H1 (cell line): Measurements from ENCODE around the gene SLC19A1. TPM values are rescaled to one million over a fixed set of nuclear protein-coding genes. Genes with fewer than 3 reads are reported as not detected.

Experiments used
- CTCF ChIA-PET: fragments of 300-600 bp; sonication (Branson Sonifier 250); formaldehyde crosslinking; loops from one replicate; lab custom pipeline; 2021; ENCODE audit not compliant: partially characterized antibody; lab: Charles Lee
- POLR2A ChIA-PET: fragments of 300-600 bp; sonication (Branson Sonifier 250); formaldehyde crosslinking; loops from one replicate; lab custom pipeline; 2021; ENCODE audit warnings: inconsistent platforms; ENCODE audit not compliant: partially characterized antibody; lab: Charles Lee
- DNase-seq, 2 experiments: peaks; one replicate each; pipeline versions ENCODE4 v3.0.0 to v3.0.0-alpha.2; 2010 to 2022; ENCODE audit warnings: low spot score in 2 of 2, low read depth in 1 of 2, mixed read lengths in 1 of 2
- FAIRE-seq: peaks from 2 replicates; lab custom pipeline; 2011; peaks lifted over from hg19 to GRCh38; lab: Jason Lieb, UNC
- H2AFZ ChIP-seq: 2 replicates; pipeline ENCODE4 v1.8.1; 2012; ENCODE audit warnings: low read length, inconsistent platforms
- H2AK5ac ChIP-seq: 2 replicates; pipeline ENCODE4 v1.6.1; 2013; ENCODE audit warnings: low read depth, low read length
- H2BK120ac ChIP-seq: replicated peaks from 2 replicates; pipeline ENCODE3; 2013; ENCODE audit warnings: low read depth, low read length, inconsistent platforms
- H2BK12ac ChIP-seq: 2 replicates; pipeline ENCODE4 v1.6.1; 2013; ENCODE audit warnings: low read depth, low read length
- H2BK15ac ChIP-seq: 2 replicates; pipeline ENCODE4 v1.6.1; 2013; ENCODE audit warnings: low read length
- H2BK20ac ChIP-seq: 2 replicates; pipeline ENCODE4 v1.6.1; 2013; ENCODE audit warnings: low read length
- H2BK5ac ChIP-seq: 2 replicates; pipeline ENCODE4 v1.6.1; 2013; ENCODE audit warnings: low read depth, low read length
- H3K14ac ChIP-seq: 2 replicates; pipeline ENCODE4 v1.6.1; 2013; ENCODE audit warnings: inconsistent platforms; ENCODE audit not compliant: insufficient read length
- H3K18ac ChIP-seq: 2 replicates; pipeline ENCODE4 v1.6.1; 2013; ENCODE audit warnings: low read length; ENCODE audit errors: extremely low read depth
- H3K23ac ChIP-seq: 2 replicates; pipeline ENCODE4 v1.6.1; 2013; ENCODE audit warnings: inconsistent platforms; ENCODE audit not compliant: insufficient read length
- H3K23me2 ChIP-seq: 2 replicates; pipeline ENCODE4 v1.6.1; 2013; ENCODE audit warnings: low read depth, low read length
- H3K27ac ChIP-seq: 2 replicates; pipeline ENCODE4 v1.6.1; 2011; ENCODE audit warnings: low read depth, low read length, inconsistent platforms
- H3K27me3 ChIP-seq, 4 experiments: replicated peaks in 1 of 4; 1 replicate in 1 of 4; 2 replicates in 3 of 4; pipeline versions ENCODE4 v1.6.1 to v1.8.1; 2011 to 2013; ENCODE audit warnings: low read length in 3 of 4, mild to moderate bottlenecking in 3 of 4, inconsistent platforms in 2 of 4, mixed read lengths in 2 of 4, moderate library complexity in 1 of 4; ENCODE audit not compliant: control insufficient read depth in 3 of 4, insufficient read depth in 3 of 4; ENCODE audit errors: extremely low read depth in 1 of 4
- H3K36me3 ChIP-seq, 4 experiments: 2 replicates each; pipeline versions ENCODE4 v1.6.1 to v1.8.1; 2011 to 2013; ENCODE audit warnings: mild to moderate bottlenecking in 4 of 4, low read length in 3 of 4, moderate library complexity in 2 of 4, control low read depth in 1 of 4, inconsistent platforms in 1 of 4; ENCODE audit not compliant: insufficient read depth in 4 of 4, control insufficient read depth in 2 of 4
- H3K4ac ChIP-seq: replicated peaks from 2 replicates; pipeline ENCODE3; 2013; ENCODE audit warnings: low read length, low read depth, mixed read lengths, inconsistent platforms; ENCODE audit not compliant: insufficient read length
- H3K4me1 ChIP-seq, 4 experiments: replicated peaks in 1 of 4; 1 replicate in 1 of 4; 2 replicates in 3 of 4; pipeline versions ENCODE4 v1.6.1 to v1.8.1; 2011 to 2013; ENCODE audit warnings: low read length in 3 of 4, inconsistent platforms in 2 of 4, mixed read lengths in 1 of 4; ENCODE audit not compliant: insufficient read depth in 4 of 4, control insufficient read depth in 3 of 4
- H3K4me2 ChIP-seq, 2 experiments: 2 replicates each; pipeline versions ENCODE4 v1.6.1 to v1.8.1; 2011 to 2013; ENCODE audit warnings: low read depth in 2 of 2, low read length in 2 of 2, control low read depth in 1 of 2, inconsistent platforms in 1 of 2, mild to moderate bottlenecking in 1 of 2; ENCODE audit not compliant: insufficient read depth in 1 of 2
- H3K4me3 ChIP-seq, 4 experiments: fragments of 200-600, 300-600 bp in 1 of 4; sonication (generic), shearing (Covaris generic), sonication (Bioruptor Twin) in 1 of 4; 2 replicates each; pipeline versions ENCODE4 v1.5.1 to v1.8.1; 2011 to 2016; ENCODE audit warnings: low read length in 4 of 4, low read depth in 3 of 4, control low read depth in 2 of 4, inconsistent platforms in 2 of 4, mild to moderate bottlenecking in 2 of 4, mixed read lengths in 1 of 4, moderate library complexity in 1 of 4; ENCODE audit not compliant: insufficient read depth in 2 of 4; ENCODE audit errors: extremely low read depth in 1 of 4
- H3K56ac ChIP-seq: replicated peaks from 2 replicates; pipeline ENCODE3; 2013; ENCODE audit warnings: low read depth, mild to moderate bottlenecking, mixed read lengths, low read length, inconsistent platforms; ENCODE audit not compliant: insufficient read length
- H3K79me1 ChIP-seq: 2 replicates; pipeline ENCODE4 v1.6.1; 2013; ENCODE audit warnings: low read depth, low read length, control low read depth
- H3K79me2 ChIP-seq, 2 experiments: 2 replicates each; pipeline versions ENCODE4 v1.6.1 to v1.8.1; 2012 to 2013; ENCODE audit warnings: low read length in 2 of 2, mild to moderate bottlenecking in 2 of 2, inconsistent platforms in 1 of 2; ENCODE audit not compliant: insufficient read depth in 2 of 2, control insufficient read depth in 1 of 2
- H3K9ac ChIP-seq, 4 experiments: replicated peaks in 1 of 4; 1 replicate in 1 of 4; 2 replicates in 3 of 4; pipeline versions ENCODE4 v1.6.1 to v1.8.1; 2011 to 2013; ENCODE audit warnings: low read depth in 3 of 4, low read length in 3 of 4, control low read depth in 2 of 4, mild to moderate bottlenecking in 2 of 4, moderate library complexity in 2 of 4, inconsistent platforms in 1 of 4; ENCODE audit errors: extremely low read depth in 1 of 4
- H3K9me3 ChIP-seq, 2 experiments: 2 replicates each; pipeline versions ENCODE4 v1.6.1 to v1.8.1; 2012 to 2013; ENCODE audit warnings: mild to moderate bottlenecking in 2 of 2, moderate library complexity in 2 of 2, control low read depth in 1 of 2, inconsistent platforms in 1 of 2, low read depth in 1 of 2, low read length in 1 of 2, mixed read lengths in 1 of 2; ENCODE audit not compliant: insufficient read depth in 2 of 2
- H4K20me1 ChIP-seq, 2 experiments: replicated peaks in 1 of 2; 2 replicates each; pipeline versions ENCODE3 to v1.8.1; 2011 to 2013; ENCODE audit warnings: inconsistent platforms in 2 of 2, low read length in 2 of 2, mild to moderate bottlenecking in 1 of 2; ENCODE audit not compliant: insufficient read depth in 2 of 2, control insufficient read depth in 1 of 2
- H4K5ac ChIP-seq: 2 replicates; pipeline ENCODE4 v1.6.1; 2013; ENCODE audit warnings: low read length, low read depth, mixed read lengths, inconsistent platforms; ENCODE audit not compliant: insufficient read length
- H4K8ac ChIP-seq: 2 replicates; pipeline ENCODE4 v1.8.0; 2013; ENCODE audit warnings: mild to moderate bottlenecking, moderate library complexity, low read length, inconsistent platforms; ENCODE audit not compliant: insufficient read depth; ENCODE audit errors: extremely low read depth
- H4K91ac ChIP-seq: replicated peaks from 2 replicates; pipeline ENCODE3; 2013; ENCODE audit warnings: low read length, mixed read lengths, inconsistent platforms; ENCODE audit not compliant: insufficient read length
- BACH1 ChIP-seq: IDR thresholded peaks from 2 replicates; pipeline ENCODE4 v1.6.1; 2012; ENCODE audit warnings: low read length, improper control_type of control experiment
- CHD1 ChIP-seq: IDR thresholded peaks from 2 replicates; pipeline ENCODE4 v1.6.1; 2012; ENCODE audit warnings: low read depth, low read length, improper control_type of control experiment
- E2F6 ChIP-seq: IDR thresholded peaks from 2 replicates; pipeline ENCODE4 v1.6.1; 2012; ENCODE audit warnings: inconsistent platforms
- EZH2 ChIP-seq: fragments of 200-600 bp; sonication (generic); IDR thresholded peaks from 2 replicates; pipeline ENCODE4 v1.7.1; 2012; ENCODE audit warnings: low read depth, mild to moderate bottlenecking, moderate library complexity, low read length, inconsistent platforms; ENCODE audit not compliant: severe bottlenecking
- FOSL1 ChIP-seq: IDR thresholded peaks from 2 replicates; pipeline ENCODE4 v1.6.1; 2011; ENCODE audit warnings: mild to moderate bottlenecking, low read depth, low read length, moderate library complexity; ENCODE audit not compliant: insufficient read depth
- POLR2A ChIP-seq, 2 experiments: IDR thresholded peaks; 1 replicate in 1 of 2; 2 replicates in 1 of 2; pipeline ENCODE4 v1.6.1; 2011; ENCODE audit warnings: low read depth in 2 of 2, low read length in 2 of 2, mild to moderate bottlenecking in 2 of 2; ENCODE audit errors: control extremely low read depth in 1 of 2
- YY1 ChIP-seq: IDR thresholded peaks from 2 replicates; pipeline ENCODE4 v1.6.1; 2011; ENCODE audit warnings: low read depth, mild to moderate bottlenecking, low read length
- WGBS, 2 experiments: shearing (Covaris generic) in 1 of 2; methylation state at CpG; one replicate each; pipeline versions ENCODE4 v1.1.6 to v1.1.7; 2013 to 2015; ENCODE audit warnings: low lambda C conversion rate in 2 of 2, mixed read lengths in 2 of 2, inconsistent platforms in 1 of 2, low coverage in 1 of 2, missing lambda C conversion rate in 1 of 2; ENCODE audit not compliant: insufficient replicate concordance in 2 of 2, insufficient coverage in 1 of 2, insufficient read length in 1 of 2; ENCODE audit errors: extremely low coverage in 1 of 2, missing lambda C conversion rate in 1 of 2; 5-methylcytosine and 5-hydroxymethylcytosine counted together
- polyA plus RNA-seq, 7 experiments: library from polyadenylated mRNA; depleted of rRNA in 3 of 7; stranded (reverse) in 5 of 7; unstranded in 2 of 7; fragments of >200 nt in 5 of 7; fragments of 200-250 nt in 2 of 7; gene quantifications; 1 replicate in 5 of 7; 2 replicates in 1 of 7; 4 replicates in 1 of 7; pipeline versions ENCODE4 v1.2.1 to v1.2.3, GENCODE V29; 2011 to 2013; ENCODE audit warnings: missing spikeins in 2 of 7, mixed read lengths in 2 of 7
- total RNA-seq: library from RNA; stranded (reverse); fragmentation: NEBNext Ultra II Directional; extraction: Animal tissue kit (Norgen Biotek cat#: 25700); gene quantifications from 2 replicates; pipeline ENCODE4 v1.2.1, GENCODE V29; 2021
- TF ChIP-seq, protein P1 (sequence below), 3 experiments: IDR thresholded peaks; 1 replicate in 2 of 3; 2 replicates in 1 of 3; pipeline versions ENCODE4 v1.5.1 to v1.6.1; 2011; ENCODE audit warnings: low read length in 3 of 3, mild to moderate bottlenecking in 3 of 3, inconsistent platforms in 2 of 3, low read depth in 1 of 3, moderate library complexity in 1 of 3; ENCODE audit not compliant: insufficient read depth in 1 of 3; ENCODE audit errors: control extremely low read depth in 1 of 3
- TF ChIP-seq, protein P2 (sequence below): IDR thresholded peaks from 2 replicates; pipeline ENCODE4 v1.6.1; 2012; ENCODE audit warnings: inconsistent platforms

SLC19A1 gene
- total and polyA plus RNA-seq, 2 of the 8 experiments (the other 6 are each of a cell fraction or from before 2014, with no cell fraction given) = 31.6 to 43.8 TPM

DNA sequence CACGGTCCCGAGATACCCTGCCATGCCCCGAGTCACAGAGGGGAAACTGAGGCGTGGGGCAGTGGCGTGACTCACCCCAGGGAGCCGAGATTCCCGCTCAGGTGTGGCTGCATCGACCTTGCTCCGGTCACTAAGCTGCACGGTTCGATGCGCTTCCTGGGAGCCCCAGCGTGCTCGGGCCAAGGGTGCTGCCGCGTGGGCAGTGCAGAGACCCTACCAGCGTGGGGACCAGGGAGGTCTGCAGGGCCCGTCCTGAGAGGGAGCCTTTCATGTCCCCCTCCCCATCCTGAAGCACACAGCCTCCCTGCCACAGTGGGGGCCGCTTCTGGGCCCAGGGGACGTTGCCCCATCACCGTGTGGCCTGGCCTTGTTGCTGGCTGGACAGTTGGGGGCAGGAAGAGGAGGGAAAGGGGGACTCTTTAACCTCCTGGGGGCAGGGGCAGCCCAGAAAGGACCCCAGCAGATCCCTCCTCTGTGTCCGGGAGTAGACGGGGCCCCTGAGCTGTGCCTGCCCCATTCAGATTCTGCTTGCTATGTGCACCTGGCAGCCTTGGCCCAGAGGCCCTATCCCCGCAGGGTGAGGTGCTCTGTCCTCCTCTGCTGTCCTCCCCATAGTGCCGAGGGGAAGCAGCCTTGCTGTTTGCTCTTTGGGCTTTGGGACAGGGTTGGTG is 84.9 kb downstream of the SLC19A1 start:
- H3K56ac ChIP-seq = no peak overlapping the region
- H2BK12ac ChIP-seq = no peak overlapping the region
- peaks cover 4% of the 10 kb centered on the region; the same call in 1 of the 2 replicates for H3K23me2 ChIP-seq
- H3K9me3 ChIP-seq = peaks cover 0 to 7% of the 10 kb centered on the region in 2 experiments; a peak in 2 of 4 replicates
- H3K36me3 ChIP-seq = peaks cover 0 to 17% (median 2%) of the 10 kb centered on the region in 4 experiments; a peak in 5 of 8 replicates
- peaks cover 13% of the 10 kb centered on the region for H3K79me1 ChIP-seq
- H4K5ac ChIP-seq = no peak overlapping the region
- H2BK15ac ChIP-seq = no peak overlapping the region
- H3K4me1 ChIP-seq = no peaks in the 10 kb centered on the region
- ChIA-PET CTCF (interaction anchor here (1.1 to 1.4 kb wide), 4 partner anchors 15 to 101 kb away, joined by 3 to 6 read pairs (median 4); no protein-coding TSS in a partner anchor), POLR2A (interaction anchor here (0.5 to 1.1 kb wide), 4 partner anchors 17 to 155 kb away, joined by 3 to 4 read pairs (median 3); no protein-coding TSS in a partner anchor)
- no peak overlapping the region for H3K4me3 ChIP-seq
- no peak overlapping the region for H3K4me2 ChIP-seq
- H3K79me2 ChIP-seq = peaks cover 11 to 75% of the 10 kb centered on the region in 2 experiments
- no peak overlapping the region for H2BK120ac ChIP-seq
- no peak for FAIRE-seq
- 85% methylated on average over 25 of the region's 25 CpGs; no CpG with 5 or more reads in 1 of the 2 experiments for WGBS, 2 experiments
- H2AK5ac ChIP-seq = no peak overlapping the region
- no peak overlapping the region for H3K4ac ChIP-seq
- no peak overlapping the region for H4K8ac ChIP-seq
- no peak overlapping the region for H3K23ac ChIP-seq
- H3K18ac ChIP-seq = no peak overlapping the region
- no peak for DNase-seq
- no peak overlapping the region for H3K9ac ChIP-seq
- no peak overlapping the region for H2AFZ ChIP-seq
- 0 out of 2 replicates have a peak overlapping the region, but pooled peaks have one; percentile 21 for H2BK5ac ChIP-seq
- no peak overlapping the region for H2BK20ac ChIP-seq
- peaks cover 19 to 38% of the 10 kb centered on the region in 2 experiments for H4K20me1 ChIP-seq
- no peak overlapping the region for H3K14ac ChIP-seq
- H4K91ac ChIP-seq = no peak overlapping the region
- H3K27me3 ChIP-seq = no peaks in the 10 kb centered on the region
- H3K27ac ChIP-seq = no peak overlapping the region; the same call in 1 of the 2 replicates
- TF ChIP-seq YY1 (no peak), POLR2A (IDR thresholded peaks at IDR 0.05; ENCODE audit: control extremely low read depth in 1 of 2, low read depth in 2 of 2, low read length in 2 of 2) (no peak), BACH1 (no peak), E2F6 (no peak), EZH2 (no peak), FOSL1 (no peak), CHD1 (no peak)
- TF ChIP-seq, protein P1, sequence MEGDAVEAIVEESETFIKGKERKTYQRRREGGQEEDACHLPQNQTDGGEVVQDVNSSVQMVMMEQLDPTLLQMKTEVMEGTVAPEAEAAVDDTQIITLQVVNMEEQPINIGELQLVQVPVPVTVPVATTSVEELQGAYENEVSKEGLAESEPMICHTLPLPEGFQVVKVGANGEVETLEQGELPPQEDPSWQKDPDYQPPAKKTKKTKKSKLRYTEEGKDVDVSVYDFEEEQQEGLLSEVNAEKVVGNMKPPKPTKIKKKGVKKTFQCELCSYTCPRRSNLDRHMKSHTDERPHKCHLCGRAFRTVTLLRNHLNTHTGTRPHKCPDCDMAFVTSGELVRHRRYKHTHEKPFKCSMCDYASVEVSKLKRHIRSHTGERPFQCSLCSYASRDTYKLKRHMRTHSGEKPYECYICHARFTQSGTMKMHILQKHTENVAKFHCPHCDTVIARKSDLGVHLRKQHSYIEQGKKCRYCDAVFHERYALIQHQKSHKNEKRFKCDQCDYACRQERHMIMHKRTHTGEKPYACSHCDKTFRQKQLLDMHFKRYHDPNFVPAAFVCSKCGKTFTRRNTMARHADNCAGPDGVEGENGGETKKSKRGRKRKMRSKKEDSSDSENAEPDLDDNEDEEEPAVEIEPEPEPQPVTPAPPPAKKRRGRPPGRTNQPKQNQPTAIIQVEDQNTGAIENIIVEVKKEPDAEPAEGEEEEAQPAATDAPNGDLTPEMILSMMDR (IDR thresholded peaks at IDR 0.05; ENCODE audit: control extremely low read depth in 1 of 3, insufficient read depth in 1 of 3, low read depth in 1 of 3, low read length in 3 of 3) = no peak
- TF ChIP-seq, protein P2, sequence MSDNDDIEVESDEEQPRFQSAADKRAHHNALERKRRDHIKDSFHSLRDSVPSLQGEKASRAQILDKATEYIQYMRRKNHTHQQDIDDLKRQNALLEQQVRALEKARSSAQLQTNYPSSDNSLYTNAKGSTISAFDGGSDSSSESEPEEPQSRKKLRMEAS = no peak
